HCT116 (cell line): ENCODE data around the gene BCR. TPM values are rescaled to one million over a fixed set of nuclear protein-coding genes. Genes with fewer than 3 reads are reported as not detected.

Source experiments
- ATAC-seq: fragments of 200-7000 bp; cut with Tn5 transposase; 2 replicates; pipeline ENCODE4 v1.9.1; 2020; ENCODE audit warnings: mild to moderate bottlenecking, moderate library complexity
- BruUV-seq: library from RNA; stranded (reverse); fragments of 400-500 nt; replicated peaks from 2 replicates; lab custom pipeline; 2021; lab: Mats Ljungman, UMichigan
- CTCF ChIA-PET: fragments of 300-600 bp; sonication (Branson Sonifier 250); formaldehyde crosslinking; loops from one replicate; lab custom pipeline; 2021; ENCODE audit warnings: antibody characterized with exemption; lab: Charles Lee
- POLR2A ChIA-PET: fragments of 300-600, 350-600 bp; sonication (Branson Sonifier 250); formaldehyde crosslinking; loops from one replicate; lab custom pipeline; 2021; ENCODE audit warnings: antibody characterized with exemption; lab: Charles Lee
- RAD21 ChIA-PET, 2 experiments: fragments of 300-600 bp; sonication (Branson Sonifier 250); formaldehyde crosslinking; loops; one replicate each; lab custom pipeline; 2023; ENCODE audit warnings: low total read pairs in 2 of 2; ENCODE audit not compliant: uncharacterized antibody in 2 of 2, unreplicated experiment in 2 of 2, low non-redundant PET in 1 of 2; lab: Charles Lee
- DNase-seq: peaks from one replicate; pipeline ENCODE4 v3.0.0-alpha.2; 2010; ENCODE audit warnings: low read depth, low spot score
- H2AFZ ChIP-seq: fragments of 200-600 bp; shearing (Covaris generic), sonication (generic); 2 replicates; pipeline ENCODE4 v1.6.1; 2017; ENCODE audit warnings: low read depth, mixed run types, mixed read lengths, antibody characterized with exemption, low read length; ENCODE audit not compliant: poor library complexity, severe bottlenecking
- H3K27ac ChIP-seq: 2 replicates; pipeline ENCODE4 v1.5.1; 2012; ENCODE audit warnings: low read depth, low read length
- H3K27me3 ChIP-seq: fragments of 200-600 bp; sonication (generic); 2 replicates; pipeline ENCODE4 v1.6.1; 2016; ENCODE audit warnings: mixed run types, low read length, mixed read lengths; ENCODE audit not compliant: insufficient read depth
- H3K36me3 ChIP-seq, 2 experiments: fragments of 200-500 bp in 1 of 2; fragments of 200-600 bp in 1 of 2; sonication (Bioruptor generic) in 1 of 2; sonication (generic) in 1 of 2; 2 replicates each; pipeline versions ENCODE4 v1.5.1 to v1.6.1; 2014 to 2016; ENCODE audit warnings: low read length in 2 of 2, inconsistent platforms in 1 of 2, mixed read lengths in 1 of 2, mixed run types in 1 of 2; ENCODE audit not compliant: insufficient read depth in 2 of 2, control insufficient read depth in 1 of 2
- H3K4me1 ChIP-seq, 2 experiments: fragments of 200-600 bp in 1 of 2; sonication (generic) in 1 of 2; 2 replicates each; pipeline versions ENCODE4 v1.5.1 to v1.6.1; 2012 to 2017; ENCODE audit warnings: low read length in 2 of 2, inconsistent platforms in 1 of 2, mild to moderate bottlenecking in 1 of 2, mixed read lengths in 1 of 2, mixed run types in 1 of 2, moderate library complexity in 1 of 2; ENCODE audit not compliant: insufficient read depth in 2 of 2, control insufficient read depth in 1 of 2
- H3K4me2 ChIP-seq: fragments of 200-600 bp; sonication (generic); 2 replicates; pipeline ENCODE4 v1.6.1; 2017; ENCODE audit warnings: mixed run types, low read length, mixed read lengths
- H3K4me3 ChIP-seq, 2 experiments: fragments of 200-600 bp in 1 of 2; sonication (generic) in 1 of 2; replicated peaks in 1 of 2; 2 replicates each; pipeline ENCODE4 v1.5.1; 2011 to 2016; ENCODE audit warnings: low read length in 2 of 2, control low read depth in 1 of 2, low read depth in 1 of 2, mild to moderate bottlenecking in 1 of 2, mixed read lengths in 1 of 2, mixed run types in 1 of 2
- H3K79me2 ChIP-seq: fragments of 200-600 bp; sonication (generic); 2 replicates; pipeline ENCODE4 v1.6.1; 2017; ENCODE audit warnings: mild to moderate bottlenecking, mixed run types, low read length, moderate library complexity, mixed read lengths; ENCODE audit not compliant: insufficient read depth
- H3K9ac ChIP-seq: fragments of 200-600 bp; sonication (generic); 2 replicates; pipeline ENCODE4 v1.6.1; 2016; ENCODE audit warnings: low read length, mixed read lengths
- H3K9me2 ChIP-seq: fragments of 200-600 bp; sonication (generic), shearing (Covaris generic); 2 replicates; pipeline ENCODE4 v1.6.1; 2017; ENCODE audit warnings: mixed run types, mild to moderate bottlenecking, moderate library complexity; ENCODE audit not compliant: insufficient read depth
- H3K9me3 ChIP-seq, 2 experiments: fragments of 200-500 bp in 1 of 2; fragments of 200-600 bp in 1 of 2; sonication (Bioruptor generic) in 1 of 2; sonication (generic) in 1 of 2; 2 replicates each; pipeline ENCODE4 v1.6.1; 2014 to 2017; ENCODE audit warnings: low read length in 2 of 2, mixed read lengths in 2 of 2, inconsistent platforms in 1 of 2, low read depth in 1 of 2, mild to moderate bottlenecking in 1 of 2, mixed run types in 1 of 2, moderate library complexity in 1 of 2; ENCODE audit not compliant: control insufficient read depth in 1 of 2, insufficient read depth in 1 of 2
- H4K20me1 ChIP-seq: fragments of 200-600 bp; sonication (generic), shearing (Covaris generic); 2 replicates; pipeline ENCODE4 v1.6.1; 2017; ENCODE audit warnings: mixed run types, mild to moderate bottlenecking, moderate library complexity; ENCODE audit not compliant: insufficient read depth
- CEBPB ChIP-seq: IDR thresholded peaks from 2 replicates; pipeline ENCODE4 v1.6.1; 2012; ENCODE audit warnings: low read depth
- ELF1 ChIP-seq: IDR thresholded peaks from 2 replicates; pipeline ENCODE4 v1.6.1; 2012; ENCODE audit warnings: low read depth, borderline replicate concordance
- EZH2 ChIP-seq: fragments of 200-600 bp; sonication (generic); IDR thresholded peaks from 2 replicates; pipeline ENCODE4 v1.6.1; 2017; ENCODE audit warnings: antibody characterized with exemption, mixed run types
- FOSL1 ChIP-seq: IDR thresholded peaks from 2 replicates; pipeline ENCODE4 v1.6.1; 2012; ENCODE audit warnings: low read depth
- MAX ChIP-seq: IDR thresholded peaks from 2 replicates; pipeline ENCODE4 v1.6.1; 2012
- RAD21 ChIP-seq: IDR thresholded peaks from 2 replicates; pipeline ENCODE4 v1.6.1; 2012; ENCODE audit warnings: low read depth, mild to moderate bottlenecking
- SP1 ChIP-seq: IDR thresholded peaks from 2 replicates; pipeline ENCODE4 v1.6.1; 2012; ENCODE audit warnings: low read depth
- ZBTB33 ChIP-seq: IDR thresholded peaks from 2 replicates; pipeline ENCODE4 v1.6.1; 2011; ENCODE audit warnings: mild to moderate bottlenecking, low read length, moderate library complexity; ENCODE audit not compliant: insufficient replicate concordance; ENCODE audit errors: extremely low read depth
- intact Hi-C: fragments of 100-400 bp; cut with micrococcal nuclease; formaldehyde crosslinking; loops from 2 replicates; pipeline ENCODE4 v1.10.0; 2022
- total RNA-seq: library from RNA; stranded (reverse); gene quantifications from one replicate; pipeline ENCODE4 v1.2.1, GENCODE V29; 2021; ENCODE audit not compliant: unreplicated experiment

Gene BCR
- total RNA-seq, 1 experiment from 2014 or later: 39.7 TPM

- DNase-seq: no peak
- Histone ChIP-seq H3K27ac (no peak overlapping the region), H2AFZ (no peak overlapping the region), H3K9ac (no peak overlapping the region), H3K27me3 (no peaks in the 10 kb centered on the region), H3K4me2 (no peak overlapping the region), H3K9me3 (no peaks in the 10 kb centered on the region), H3K4me1 (no peaks in the 10 kb centered on the region), H3K4me3 (no peak overlapping the region), H3K9me2 (no peaks in the 10 kb centered on the region), H3K36me3 (peaks cover 5 to 8% of the 10 kb centered on the region in 2 experiments; a peak in 3 of 4 replicates), H3K79me2 (no peaks in the 10 kb centered on the region), H4K20me1 (no peaks in the 10 kb centered on the region)
- ChIA-PET POLR2A (no interaction called here), CTCF (no interaction called here), RAD21 (no interaction called here)
- TF ChIP-seq ZBTB33: no peak
- TF ChIP-seq ELF1: no peak
- TF ChIP-seq CEBPB: no peak
- no peak for TF ChIP-seq RAD21
- no peak for TF ChIP-seq SP1
- no peak for TF ChIP-seq MAX
- TF ChIP-seq FOSL1: no peak
- no peak for TF ChIP-seq EZH2
- BruUV-seq: no TSS peak
- intact Hi-C loops: no loop called here
- ATAC-seq: no peak
These were observed 122.1 kb downstream of the BCR start for GRCh38 chr22:23302171-23303002.
